HEK293T (cell line): ENCODE results near the gene KAT2B.

Source experiments
- ARNT ChIP-seq: fragments of 450-650 bp; IDR thresholded peaks from 2 replicates; pipeline ENCODE4 v1.6.1; 2017; ENCODE audit warnings: mild to moderate bottlenecking
- BHLHE40 ChIP-seq: fragments of 450-650 bp; IDR thresholded peaks from 2 replicates; pipeline ENCODE4 v1.6.1; 2016; ENCODE audit warnings: mild to moderate bottlenecking, moderate library complexity, borderline replicate concordance
- CTBP1 ChIP-seq: fragments of 450-650 bp; IDR thresholded peaks from 2 replicates; pipeline ENCODE4 v1.6.1; 2016; ENCODE audit warnings: borderline replicate concordance
- ELF4 ChIP-seq: fragments of 450-650 bp; IDR thresholded peaks from 2 replicates; pipeline ENCODE4 v1.6.1; 2017; ENCODE audit warnings: antibody characterized with exemption
- FOXA1 ChIP-seq: fragments of 450-650 bp; IDR thresholded peaks from 2 replicates; pipeline ENCODE4 v1.6.1; 2016; ENCODE audit warnings: mild to moderate bottlenecking
- FOXM1 ChIP-seq: fragments of 450-650 bp; IDR thresholded peaks from 2 replicates; pipeline ENCODE4 v1.6.1; 2017; ENCODE audit warnings: mild to moderate bottlenecking, borderline replicate concordance
- HDGF ChIP-seq: fragments of 450-650 bp; IDR thresholded peaks from 2 replicates; pipeline ENCODE4 v1.6.1; 2017; ENCODE audit warnings: antibody characterized with exemption, borderline replicate concordance
- LEF1 ChIP-seq: fragments of 450-650 bp; IDR thresholded peaks from 2 replicates; pipeline ENCODE4 v1.6.1; 2017; ENCODE audit warnings: mild to moderate bottlenecking, borderline replicate concordance
- SP1 ChIP-seq: fragments of 450-650 bp; IDR thresholded peaks from 2 replicates; pipeline ENCODE4 v1.6.1; 2017
- SUZ12 ChIP-seq: fragments of 450-650 bp; IDR thresholded peaks from 2 replicates; pipeline ENCODE4 v1.6.1; 2016; ENCODE audit warnings: mild to moderate bottlenecking
- TARDBP ChIP-seq: fragments of 450-650 bp; IDR thresholded peaks from 2 replicates; pipeline ENCODE4 v1.6.1; 2016
- ZNF384 ChIP-seq: fragments of 450-650 bp; IDR thresholded peaks from 2 replicates; pipeline ENCODE4 v1.6.1; 2016
- TF ChIP-seq, protein P1 (sequence below): fragments of 450-650 bp; IDR thresholded peaks from 2 replicates; pipeline ENCODE4 v1.6.1; 2016

DNA sequence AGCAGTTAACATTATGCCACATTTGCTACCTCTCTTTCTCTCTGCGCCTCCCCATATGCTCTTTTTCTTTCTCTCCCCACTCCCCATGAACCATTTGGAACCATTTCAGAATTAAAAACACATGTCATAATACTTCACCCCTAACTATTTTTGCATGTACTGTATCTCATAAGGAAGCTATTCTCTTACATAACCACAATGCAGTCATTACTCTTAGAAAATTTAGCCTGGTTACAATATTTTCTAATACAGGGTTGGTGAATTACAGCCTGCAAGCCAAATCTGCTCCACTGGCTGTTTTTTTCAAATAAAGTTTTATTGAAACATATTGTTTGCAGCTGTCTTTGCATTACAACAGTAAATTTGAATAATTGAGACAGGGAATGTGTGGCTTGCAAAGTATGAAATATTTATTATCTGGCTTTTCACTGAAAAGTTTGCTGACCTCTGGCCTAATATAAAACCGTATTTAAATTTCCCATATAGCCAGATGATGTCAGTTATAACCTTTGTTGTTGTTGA lies 82.9 kb downstream of the KAT2B start:
- TF ChIP-seq CTBP1: no peak
- no peak for TF ChIP-seq SUZ12
- no peak for TF ChIP-seq FOXA1
- no peak for TF ChIP-seq BHLHE40
- TF ChIP-seq TARDBP: no peak
- TF ChIP-seq SP1: no peak
- TF ChIP-seq ARNT: no peak
- TF ChIP-seq HDGF: no peak
- no peak for TF ChIP-seq ELF4
- no peak for TF ChIP-seq LEF1
- no peak for TF ChIP-seq FOXM1
- no peak for TF ChIP-seq ZNF384
- TF ChIP-seq, protein P1, sequence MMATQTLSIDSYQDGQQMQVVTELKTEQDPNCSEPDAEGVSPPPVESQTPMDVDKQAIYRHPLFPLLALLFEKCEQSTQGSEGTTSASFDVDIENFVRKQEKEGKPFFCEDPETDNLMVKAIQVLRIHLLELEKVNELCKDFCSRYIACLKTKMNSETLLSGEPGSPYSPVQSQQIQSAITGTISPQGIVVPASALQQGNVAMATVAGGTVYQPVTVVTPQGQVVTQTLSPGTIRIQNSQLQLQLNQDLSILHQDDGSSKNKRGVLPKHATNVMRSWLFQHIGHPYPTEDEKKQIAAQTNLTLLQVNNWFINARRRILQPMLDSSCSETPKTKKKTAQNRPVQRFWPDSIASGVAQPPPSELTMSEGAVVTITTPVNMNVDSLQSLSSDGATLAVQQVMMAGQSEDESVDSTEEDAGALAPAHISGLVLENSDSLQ: no peak
